ENCODE results near the gene DHRS3. TPM values are rescaled to one million over a fixed set of nuclear protein-coding genes. Genes with fewer than 3 reads are reported as not detected.
A peak's percentile ranks its signal among the peaks of the same experiment; 100 is the strongest.

Gene DHRS3
- total and polyA plus RNA-seq, 2 of the 13 experiments (the other 11 are each of a cell fraction or from before 2014, with no cell fraction given), result 48.5 to 90.5 TPM

GRCh38 chr1:12528021-12528852 is 89.8 kb downstream of the DHRS3 start (continued):
- TF ChIP-seq ZBTB2 (CRISPR knock-in tag; IDR thresholded peaks at IDR 0.05; ENCODE audit: low read depth), result no peak
- peak; percentile 76; the same call in 1 of the 2 replicates for TF ChIP-seq KDM2A (CRISPR knock-in tag; IDR thresholded peaks at IDR 0.05; ENCODE audit: borderline replicate concordance, low read depth)
- no peak for TF ChIP-seq SP1 (IDR thresholded peaks at IDR 0.05)
- TF ChIP-seq SP1 (CRISPR knock-in tag; IDR thresholded peaks at IDR 0.05), result no peak; the same call in 1 of the 2 replicates
- TF ChIP-seq ZNF75D (CRISPR knock-in tag; IDR thresholded peaks at IDR 0.05; ENCODE audit: borderline replicate concordance), result no peak
- peak; percentile 73; the same call in 1 of the 2 replicates for TF ChIP-seq SMARCC2 (IDR thresholded peaks at IDR 0.05)
- TF ChIP-seq ZHX2 (IDR thresholded peaks at IDR 0.05; ENCODE audit: low read depth), result 0 out of 2 replicates have a peak, but pooled peaks have one; percentile 21
- peak; percentile 69; the same call in 1 of the 2 replicates for TF ChIP-seq ZHX2 (CRISPR knock-in tag; IDR thresholded peaks at IDR 0.05; ENCODE audit: borderline replicate concordance)
- TF ChIP-seq ZNF562 (CRISPR knock-in tag; IDR thresholded peaks at IDR 0.05; ENCODE audit: borderline replicate concordance), result no peak
- peak; percentile 93 for TF ChIP-seq NR2F6 (IDR thresholded peaks at IDR 0.05)
- TF ChIP-seq NR2F6 (CRISPR knock-in tag; IDR thresholded peaks at IDR 0.05), result peak; percentile 94
- peak; percentile 51; the same call in 1 of the 2 replicates for TF ChIP-seq LCORL (IDR thresholded peaks at IDR 0.05)
- TF ChIP-seq LCORL (CRISPR knock-in tag; IDR thresholded peaks at IDR 0.05), result peak; percentile 99
- peak; percentile 90 for TF ChIP-seq ZNF687 (CRISPR knock-in tag; IDR thresholded peaks at IDR 0.05)
- TF ChIP-seq ZBTB21 (CRISPR knock-in tag; IDR thresholded peaks at IDR 0.05), result peak; percentile 42; the same call in 1 of the 2 replicates
- peak; percentile 86 for TF ChIP-seq KLF12 (CRISPR knock-in tag; IDR thresholded peaks at IDR 0.05; ENCODE audit: borderline replicate concordance)
- TF ChIP-seq KLF15 (CRISPR knock-in tag; IDR thresholded peaks at IDR 0.05; ENCODE audit: borderline replicate concordance), result no peak
- no peak for TF ChIP-seq MTA3 (CRISPR knock-in tag; IDR thresholded peaks at IDR 0.05)
- peak; percentile 91 for TF ChIP-seq CEBPG (CRISPR knock-in tag; IDR thresholded peaks at IDR 0.05)
- no peak for TF ChIP-seq MAFG (CRISPR knock-in tag; IDR thresholded peaks at IDR 0.05)
